HepG2 (cell line): ENCODE measurements around the gene MIR17HG. TPM values are rescaled to one million over a fixed set of nuclear protein-coding genes. Genes with fewer than 3 reads are reported as not detected.
A peak's percentile ranks its signal among the peaks of the same experiment; 100 is the strongest.

Experiments
- GATAD2A ChIP-seq: IDR thresholded peaks from 2 replicates; pipeline ENCODE4 v1.6.1; 2016
- MBD4 ChIP-seq: IDR thresholded peaks from 2 replicates; pipeline ENCODE4 v1.6.1; 2012; ENCODE audit warnings: low read length, inconsistent platforms, borderline replicate concordance
- MBNL3 ChIP-seq: fragments of 250-450 bp; sonication (Bioruptor Pico); conservative IDR thresholded peaks from 2 replicates; pipeline ENCODE4 v1.8.0; 2022; ENCODE audit warnings: mild to moderate bottlenecking, inconsistent platforms
- NONO ChIP-seq, 2 experiments: fragments of 450-650 bp in 1 of 2; sonication (generic) in 1 of 2; formaldehyde crosslinking in 1 of 2; IDR thresholded peaks in 1 of 2; conservative IDR thresholded peaks in 1 of 2; 2 replicates each; pipeline versions ENCODE4 v1.6.1 to v1.8.0; 2017 to 2022; ENCODE audit warnings: mild to moderate bottlenecking in 1 of 2, missing genetic modification reagents in 1 of 2, moderate library complexity in 1 of 2
- PAF1 ChIP-seq: IDR thresholded peaks from 2 replicates; pipeline ENCODE4 v1.6.1; 2016; ENCODE audit warnings: missing genetic modification reagents, missing compliant biosample characterization
- PHB2 ChIP-seq: fragments of 450-650 bp; IDR thresholded peaks from 2 replicates; pipeline ENCODE4 v1.6.1; 2018; ENCODE audit not compliant: partially characterized antibody
- POLR2A ChIP-seq, 2 experiments: IDR thresholded peaks; 2 replicates each; pipeline ENCODE4 v1.6.1; 2011; ENCODE audit warnings: low read depth in 2 of 2, low read length in 2 of 2, mild to moderate bottlenecking in 1 of 2, moderate library complexity in 1 of 2; ENCODE audit not compliant: insufficient read depth in 1 of 2
- POLR2AphosphoS2 ChIP-seq: IDR thresholded peaks from 2 replicates; pipeline ENCODE4 v1.6.1; 2011; ENCODE audit warnings: low read depth, low read length, improper control_type of control experiment
- POLR2G ChIP-seq: fragments of 200-400 bp; formaldehyde crosslinking; IDR thresholded peaks from 2 replicates; pipeline ENCODE4 v1.6.1; 2018; ENCODE audit warnings: mild to moderate bottlenecking, low read depth, low read length, moderate library complexity
- TARDBP ChIP-seq: sonication (generic); formaldehyde crosslinking; IDR thresholded peaks from 2 replicates; pipeline ENCODE4 v1.8.0; 2022; ENCODE audit warnings: mild to moderate bottlenecking, missing genetic modification reagents
- ZC3H13 ChIP-seq: sonication (generic); formaldehyde crosslinking; IDR thresholded peaks from 2 replicates; pipeline ENCODE4 v1.8.1; 2023; ENCODE audit warnings: mild to moderate bottlenecking, missing genetic modification reagents, moderate library complexity
- ZC3H4 ChIP-seq: sonication (generic); formaldehyde crosslinking; IDR thresholded peaks from 2 replicates; pipeline ENCODE4 v1.4.0; 2020; ENCODE audit warnings: missing genetic modification reagents, borderline replicate concordance
- ZNF160 ChIP-seq: sonication (generic); formaldehyde crosslinking; IDR thresholded peaks from 2 replicates; pipeline ENCODE4 v1.8.0; 2022; ENCODE audit warnings: mild to moderate bottlenecking, inconsistent platforms, missing genetic modification reagents
- polyA plus RNA-seq, 8 experiments: library from polyadenylated mRNA; depleted of rRNA in 3 of 8; stranded (reverse) in 7 of 8; unstranded in 1 of 8; fragments of >200 nt; fragmentation: Illumina TruSeq in 4 of 8; extraction: Trizol in 4 of 8; gene quantifications; 2 replicates each; pipeline versions ENCODE4 v1.2.1 to v1.2.3, GENCODE V29; 2011 to 2016; ENCODE audit warnings: low read depth in 4 of 8, missing spikeins in 1 of 8, mixed read lengths in 1 of 8; ENCODE audit not compliant: insufficient read depth in 1 of 8
- total RNA-seq, 5 experiments: library from RNA; depleted of rRNA; stranded (reverse); fragments of >200 nt; fragmentation: Illumina TruSeq; extraction: Trizol; gene quantifications; 2 replicates each; pipeline ENCODE4 v1.2.3, GENCODE V29; 2016; ENCODE audit warnings: low read depth in 1 of 5
- TF ChIP-seq, protein P1 (sequence below): sonication (generic); formaldehyde crosslinking; conservative IDR thresholded peaks from 2 replicates; pipeline ENCODE4 v1.8.1; 2023; ENCODE audit warnings: missing genetic modification reagents
- TF ChIP-seq, protein P2 (sequence below): conservative IDR thresholded peaks from 2 replicates; pipeline ENCODE4 v1.6.1; 2018; ENCODE audit warnings: missing genetic modification reagents

The MIR17HG gene
- total and polyA plus RNA-seq, 2 of the 13 experiments (the other 11 are each of a cell fraction or from before 2014, with no cell fraction given), result 2.5 to 12.3 TPM

DNA sequence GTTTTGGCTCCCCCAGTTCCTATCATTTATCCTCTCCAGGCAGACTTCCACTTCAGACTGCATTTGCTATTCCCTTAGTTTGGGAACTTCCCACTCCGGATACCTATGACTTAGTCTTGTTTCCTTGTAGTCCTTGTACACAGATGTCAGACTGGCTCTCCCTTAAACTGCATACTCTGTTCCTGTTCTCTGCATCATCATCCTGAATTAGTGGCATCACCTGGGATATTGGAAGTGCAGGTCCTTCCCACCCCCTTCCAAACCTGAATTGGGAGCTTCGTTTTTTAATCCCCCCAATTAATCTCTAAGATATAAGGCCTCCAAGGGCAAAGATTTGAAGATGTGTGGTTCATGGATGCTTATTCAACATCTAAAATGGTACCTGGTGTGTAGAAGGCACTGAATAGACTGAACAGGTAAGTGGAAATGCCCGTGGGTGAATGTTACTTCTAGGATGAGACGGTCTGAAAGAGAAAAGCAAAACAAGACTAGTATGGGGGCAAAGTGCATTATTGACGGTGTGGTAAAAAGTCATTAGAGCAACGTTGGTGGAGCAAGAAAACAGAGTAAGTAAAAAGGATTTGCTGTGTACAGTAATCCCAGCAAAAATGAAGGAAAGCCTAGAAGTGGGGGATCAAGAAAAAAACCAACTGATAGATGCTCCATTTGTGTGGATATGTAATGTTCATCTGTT is 9.6 kb downstream of the MIR17HG start (continued):
- TF ChIP-seq, protein P1, sequence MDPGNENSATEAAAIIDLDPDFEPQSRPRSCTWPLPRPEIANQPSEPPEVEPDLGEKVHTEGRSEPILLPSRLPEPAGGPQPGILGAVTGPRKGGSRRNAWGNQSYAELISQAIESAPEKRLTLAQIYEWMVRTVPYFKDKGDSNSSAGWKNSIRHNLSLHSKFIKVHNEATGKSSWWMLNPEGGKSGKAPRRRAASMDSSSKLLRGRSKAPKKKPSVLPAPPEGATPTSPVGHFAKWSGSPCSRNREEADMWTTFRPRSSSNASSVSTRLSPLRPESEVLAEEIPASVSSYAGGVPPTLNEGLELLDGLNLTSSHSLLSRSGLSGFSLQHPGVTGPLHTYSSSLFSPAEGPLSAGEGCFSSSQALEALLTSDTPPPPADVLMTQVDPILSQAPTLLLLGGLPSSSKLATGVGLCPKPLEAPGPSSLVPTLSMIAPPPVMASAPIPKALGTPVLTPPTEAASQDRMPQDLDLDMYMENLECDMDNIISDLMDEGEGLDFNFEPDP (CRISPR knock-in tag), result 0 out of 2 replicates have a peak, but pooled peaks have one; percentile 36
- TF ChIP-seq, protein P2, sequence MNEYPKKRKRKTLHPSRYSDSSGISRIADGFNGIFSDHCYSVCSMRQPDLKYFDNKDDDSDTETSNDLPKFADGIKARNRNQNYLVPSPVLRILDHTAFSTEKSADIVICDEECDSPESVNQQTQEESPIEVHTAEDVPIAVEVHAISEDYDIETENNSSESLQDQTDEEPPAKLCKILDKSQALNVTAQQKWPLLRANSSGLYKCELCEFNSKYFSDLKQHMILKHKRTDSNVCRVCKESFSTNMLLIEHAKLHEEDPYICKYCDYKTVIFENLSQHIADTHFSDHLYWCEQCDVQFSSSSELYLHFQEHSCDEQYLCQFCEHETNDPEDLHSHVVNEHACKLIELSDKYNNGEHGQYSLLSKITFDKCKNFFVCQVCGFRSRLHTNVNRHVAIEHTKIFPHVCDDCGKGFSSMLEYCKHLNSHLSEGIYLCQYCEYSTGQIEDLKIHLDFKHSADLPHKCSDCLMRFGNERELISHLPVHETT (CRISPR knock-in tag), result no peak
- peak; percentile 71 for TF ChIP-seq POLR2G
- no peak for TF ChIP-seq ZNF160 (CRISPR knock-in tag)
- TF ChIP-seq ZC3H4 (CRISPR knock-in tag), result no peak
- no peak for TF ChIP-seq PHB2
- peak; percentile 72 for TF ChIP-seq POLR2AphosphoS2
- TF ChIP-seq POLR2A (IDR thresholded peaks at IDR 0.05; ENCODE audit: insufficient read depth in 1 of 2, low read depth in 2 of 2, low read length in 2 of 2), result 0 out of 4 replicates have a peak, but pooled peaks of 1 of the 2 experiments have one; percentile 5
- TF ChIP-seq PAF1 (CRISPR knock-in tag), result peak; percentile 63; the same call in 1 of the 2 replicates
- peak; percentile 32; the same call in 1 of the 2 replicates for TF ChIP-seq GATAD2A (CRISPR knock-in tag)
- TF ChIP-seq MBD4, result peak; percentile 88; the same call in 1 of the 2 replicates
- TF ChIP-seq NONO (IDR thresholded peaks at IDR 0.05), result no peak
- TF ChIP-seq NONO (CRISPR knock-in tag; conservative IDR thresholded peaks at IDR 0.05), result 0 out of 2 replicates have a peak, but pooled peaks have one; percentile 9
- TF ChIP-seq MBNL3 (CRISPR knock-in tag), result no peak
- TF ChIP-seq ZC3H13 (CRISPR knock-in tag), result no peak
- TF ChIP-seq TARDBP, result peak; percentile 45; the same call in 1 of the 2 replicates
